ENCODE results near the gene RCAN1. TPM values are rescaled to one million over a fixed set of nuclear protein-coding genes. Genes with fewer than 3 reads are reported as not detected.

The RCAN1 gene
- total and polyA plus RNA-seq, 10 donors, result 5.3 to 28.6 (median 14.7) TPM

DNA sequence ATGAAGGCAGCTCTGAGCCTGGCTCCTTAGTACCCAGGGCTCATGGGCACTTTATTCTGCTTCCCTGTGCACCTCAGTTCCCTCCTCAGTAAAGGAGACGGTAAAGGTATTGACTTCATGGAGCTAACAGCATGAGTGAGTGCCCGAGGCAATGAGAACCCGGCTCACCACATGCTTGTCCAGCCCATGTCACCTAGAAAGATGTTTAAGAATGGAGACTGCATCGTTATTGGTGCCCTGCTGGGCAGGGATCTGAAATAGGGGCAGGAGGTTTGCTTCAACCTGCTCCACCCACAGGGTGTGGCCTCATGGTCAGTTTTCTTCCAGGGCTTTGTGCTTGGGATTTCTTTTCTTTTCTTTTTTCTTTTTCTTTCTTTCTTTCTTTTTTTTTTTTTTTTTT lies 95.9 kb downstream of the RCAN1 start:
- peaks cover 3 to 72% (median 26%) of the 10 kb centered on the region in 6 donors for H3K4me1 ChIP-seq
- H3K36me3 ChIP-seq, result peaks cover 0 to 65% (median 9%) of the 10 kb centered on the region in 6 donors
- peak overlapping the region in 6 of 8 donors; percentile 64 to 88 (median 76) for H3K27ac ChIP-seq
- H3K27me3 ChIP-seq (replicated peaks in 1 of 7), result no peaks in the 10 kb centered on the region
- TF ChIP-seq POLR2A (IDR thresholded peaks at IDR 0.05) (no peak), POLR2AphosphoS5 (IDR thresholded peaks at IDR 0.05) (no peak)
- TF ChIP-seq, protein P1, sequence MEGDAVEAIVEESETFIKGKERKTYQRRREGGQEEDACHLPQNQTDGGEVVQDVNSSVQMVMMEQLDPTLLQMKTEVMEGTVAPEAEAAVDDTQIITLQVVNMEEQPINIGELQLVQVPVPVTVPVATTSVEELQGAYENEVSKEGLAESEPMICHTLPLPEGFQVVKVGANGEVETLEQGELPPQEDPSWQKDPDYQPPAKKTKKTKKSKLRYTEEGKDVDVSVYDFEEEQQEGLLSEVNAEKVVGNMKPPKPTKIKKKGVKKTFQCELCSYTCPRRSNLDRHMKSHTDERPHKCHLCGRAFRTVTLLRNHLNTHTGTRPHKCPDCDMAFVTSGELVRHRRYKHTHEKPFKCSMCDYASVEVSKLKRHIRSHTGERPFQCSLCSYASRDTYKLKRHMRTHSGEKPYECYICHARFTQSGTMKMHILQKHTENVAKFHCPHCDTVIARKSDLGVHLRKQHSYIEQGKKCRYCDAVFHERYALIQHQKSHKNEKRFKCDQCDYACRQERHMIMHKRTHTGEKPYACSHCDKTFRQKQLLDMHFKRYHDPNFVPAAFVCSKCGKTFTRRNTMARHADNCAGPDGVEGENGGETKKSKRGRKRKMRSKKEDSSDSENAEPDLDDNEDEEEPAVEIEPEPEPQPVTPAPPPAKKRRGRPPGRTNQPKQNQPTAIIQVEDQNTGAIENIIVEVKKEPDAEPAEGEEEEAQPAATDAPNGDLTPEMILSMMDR (IDR thresholded peaks at IDR 0.05 in 8 of 11, conservative IDR thresholded peaks at IDR 0.05 in 3 of 11), result no peak
- no peaks in the 10 kb centered on the region for H3K9me3 ChIP-seq
- H3K4me3 ChIP-seq, result peak overlapping the region in 1 of 8 donors; percentile 19
- DNase-seq, result no peak
- WGBS, 5 donors, result 70 to 93% (median 88%) methylated on average over 4 of the region's 4 CpGs
- intact Hi-C loops (cut with DNase I; ENCODE audit: low total_unique reads), result no loop called here

DNA sequence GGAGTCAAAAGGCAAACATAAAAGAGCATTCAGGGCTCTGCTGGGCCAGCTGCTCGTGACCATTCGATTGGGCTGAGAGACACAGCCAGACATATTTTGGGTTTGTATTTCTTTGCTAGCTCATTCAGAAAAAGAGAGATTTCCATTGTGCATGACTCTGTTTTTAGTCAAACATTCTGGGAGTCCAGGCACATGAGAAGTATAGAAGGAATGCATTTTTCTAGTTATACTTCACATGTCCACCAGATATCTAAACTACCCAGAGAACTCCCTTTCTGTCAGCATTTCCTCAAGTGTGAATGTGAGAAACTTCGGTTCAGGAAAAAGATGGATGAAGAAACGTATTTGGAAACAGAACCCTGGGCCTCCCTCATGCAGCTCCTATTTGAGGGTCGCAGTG lies 96.6 kb downstream of the RCAN1 start:
- peaks cover 0 to 64% (median 9%) of the 10 kb centered on the region in 6 donors for H3K36me3 ChIP-seq

DNA sequence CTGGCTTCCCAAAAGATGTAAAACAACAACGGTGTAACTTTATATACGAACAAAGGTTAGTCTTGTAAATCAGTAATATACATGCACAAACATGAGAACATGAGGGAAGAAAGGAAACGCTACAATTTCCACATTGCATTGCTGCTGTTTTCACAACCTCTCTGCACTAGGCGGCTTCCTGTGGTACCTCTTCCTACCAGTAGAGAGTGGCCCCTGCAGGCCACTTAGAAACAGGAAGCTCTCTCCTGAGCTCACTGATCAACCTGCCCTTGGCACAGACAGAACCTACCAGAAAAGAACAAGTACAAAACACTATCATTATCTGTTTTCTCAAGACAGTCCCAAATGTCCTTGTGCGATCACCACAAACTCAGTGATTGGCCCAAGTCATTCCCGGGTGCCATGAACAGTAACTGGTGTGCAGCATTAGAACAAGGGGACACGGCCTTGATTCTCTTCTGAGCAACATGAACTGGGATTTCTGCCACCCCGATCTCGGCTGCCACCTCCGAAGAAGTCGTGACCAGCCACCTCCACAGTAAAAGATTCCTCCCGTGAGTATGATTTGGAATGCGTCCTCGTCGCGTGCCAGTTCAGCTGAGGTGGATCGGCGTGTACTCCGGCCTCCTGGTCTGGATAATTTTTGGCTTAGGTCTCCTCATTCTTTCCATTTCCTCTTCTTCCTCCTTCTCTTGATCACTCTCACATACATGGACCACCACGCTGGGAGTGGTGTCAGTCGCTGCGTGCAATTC lies 97.2 kb downstream of the RCAN1 start:
- Histone ChIP-seq H3K4me3 (peak overlapping the region in 1 of 8 donors; percentile 19), H3K9me3 (no peaks in the 10 kb centered on the region), H3K27me3 (replicated peaks in 1 of 7) (no peaks in the 10 kb centered on the region), H3K27ac (peak overlapping the region in 7 of 8 donors; percentile 64 to 88 (median 72)), H3K36me3 (peaks cover 0 to 58% (median 7%) of the 10 kb centered on the region in 6 donors), H3K4me1 (peaks cover 0 to 66% (median 24%) of the 10 kb centered on the region in 6 donors)
- TF ChIP-seq POLR2A (IDR thresholded peaks at IDR 0.05), result no peak
- TF ChIP-seq, protein P1 (IDR thresholded peaks at IDR 0.05 in 8 of 11, conservative IDR thresholded peaks at IDR 0.05 in 3 of 11), result peak in 10 of 11 experiments; percentile 17 to 82 (median 55)
- peak in 1 of 3 donors; percentile 58 for TF ChIP-seq POLR2AphosphoS5 (IDR thresholded peaks at IDR 0.05)
- intact Hi-C loops (cut with DNase I; ENCODE audit: low total_unique reads), result no loop called here
- 71 to 80% (median 75%) methylated on average over 22 of the region's 22 CpGs for WGBS, 5 donors
- DNase-seq, result no peak

More for the DNA sequence above, 96.6 kb downstream of the RCAN1 start:
- intact Hi-C loops (cut with DNase I; ENCODE audit: low total_unique reads), result no loop called here
- H3K27me3 ChIP-seq (replicated peaks in 1 of 7), result no peaks in the 10 kb centered on the region
- 70 to 90% (median 85%) methylated on average over 5 of the region's 5 CpGs for WGBS, 5 donors
- no peak for DNase-seq
- no peaks in the 10 kb centered on the region for H3K9me3 ChIP-seq
- H3K4me3 ChIP-seq, result peak overlapping the region in 1 of 8 donors; percentile 19
- H3K27ac ChIP-seq, result peak overlapping the region in 7 of 8 donors; percentile 64 to 88 (median 72)
- TF ChIP-seq, protein P1 (IDR thresholded peaks at IDR 0.05 in 8 of 11, conservative IDR thresholded peaks at IDR 0.05 in 3 of 11), result no peak
- TF ChIP-seq POLR2A (IDR thresholded peaks at IDR 0.05) (no peak), POLR2AphosphoS5 (IDR thresholded peaks at IDR 0.05) (no peak)
- peaks cover 3 to 68% (median 26%) of the 10 kb centered on the region in 6 donors for H3K4me1 ChIP-seq

- 48 to 79% (median 70%) methylated on average over 5 of the region's 5 CpGs for whole genome bisulfite sequencing, 5 donors
- H3K27ac ChIP-seq, result peak overlapping the region in 7 of 8 donors; percentile 5 to 88 (median 72)
- peaks cover 0 to 65% (median 21%) of the 10 kb centered on the region in 6 donors for H3K4me1 ChIP-seq
- H3K27me3 ChIP-seq (replicated peaks in 1 of 7), result no peaks in the 10 kb centered on the region
- intact Hi-C loops (cut with DNase I; ENCODE audit: low total_unique reads), result no loop called here
- H3K36me3 ChIP-seq, result peaks cover 0 to 53% (median 7%) of the 10 kb centered on the region in 6 donors
- H3K4me3 ChIP-seq, result peak overlapping the region in 1 of 8 donors; percentile 3
- DNase-seq, result no peak
- H3K9me3 ChIP-seq, result no peaks in the 10 kb centered on the region
- no peak for TF ChIP-seq POLR2A (IDR thresholded peaks at IDR 0.05)
- TF ChIP-seq, protein P1 (IDR thresholded peaks at IDR 0.05 in 8 of 11, conservative IDR thresholded peaks at IDR 0.05 in 3 of 11), result no peak
- no peak for TF ChIP-seq POLR2AphosphoS5 (IDR thresholded peaks at IDR 0.05)
Observed at GRCh38 chr21:34517039-34517438, 97.9 kb downstream of the RCAN1 start.
